ENCODE data around the gene ULBP3.

Gene ULBP3

GRCh38 chr6:150030611-150031010, 38.3 kb downstream of the ULBP3 start:
- intact Hi-C loops (cut with DNase I; ENCODE audit: low total_unique reads), result no loop called here
- TF ChIP-seq CTCF (IDR thresholded peaks at IDR 0.05), result no peak
- H3K9me3 ChIP-seq, result no peaks in the 10 kb centered on the region
- H3K36me3 ChIP-seq, result no peaks in the 10 kb centered on the region
- H3K27me3 ChIP-seq, result peaks cover 0 to 28% of the 10 kb centered on the region in 2 donors
- DNase-seq, result no peak
- H3K27ac ChIP-seq, result no peak overlapping the region
- peaks cover 0 to 5% (median 4%) of the 10 kb centered on the region in 4 donors for H3K4me1 ChIP-seq
- H3K4me3 ChIP-seq, result no peak overlapping the region

GRCh38 chr6:150029749-150030148, 39.2 kb downstream of the ULBP3 start:
- H3K27me3 ChIP-seq, result peaks cover 0 to 34% of the 10 kb centered on the region in 2 donors
- no peak for TF ChIP-seq CTCF (IDR thresholded peaks at IDR 0.05)
- peaks cover 4 to 14% (median 12%) of the 10 kb centered on the region in 4 donors for H3K4me1 ChIP-seq
- H3K4me3 ChIP-seq, result no peak overlapping the region
- H3K9me3 ChIP-seq, result no peaks in the 10 kb centered on the region
- no peaks in the 10 kb centered on the region for H3K36me3 ChIP-seq
- H3K27ac ChIP-seq, result no peak overlapping the region
- no peak for DNase-seq
- intact Hi-C loops (cut with DNase I; ENCODE audit: low total_unique reads), result no loop called here

- H3K27me3 ChIP-seq, result peaks cover 0 to 37% of the 10 kb centered on the region in 2 donors
- H3K9me3 ChIP-seq, result no peaks in the 10 kb centered on the region
- no peak overlapping the region for H3K27ac ChIP-seq
- DNase-seq, result no peak
- H3K4me1 ChIP-seq, result peaks cover 4 to 15% (median 12%) of the 10 kb centered on the region in 4 donors
- H3K36me3 ChIP-seq, result no peaks in the 10 kb centered on the region
- no peak for TF ChIP-seq CTCF (IDR thresholded peaks at IDR 0.05)
- intact Hi-C loops (cut with DNase I; ENCODE audit: low total_unique reads), result no loop called here
- H3K4me3 ChIP-seq, result no peak overlapping the region
These were observed 39.6 kb downstream of the ULBP3 start for GRCh38 chr6:150029276-150029675.

- no peak for DNase-seq
- TF ChIP-seq CTCF (IDR thresholded peaks at IDR 0.05), result no peak
- H3K27me3 ChIP-seq, result peaks cover 0 to 42% of the 10 kb centered on the region in 2 donors
These were observed 40.1 kb downstream of the ULBP3 start for GRCh38 chr6:150028799-150029198.

GRCh38 chr6:150027806-150028565, 40.9 kb downstream of the ULBP3 start:
- intact Hi-C loops (cut with DNase I; ENCODE audit: low total_unique reads), result no loop called here
- Histone ChIP-seq H3K4me1 (peaks cover 4 to 15% (median 12%) of the 10 kb centered on the region in 4 donors), H3K4me3 (no peak overlapping the region), H3K36me3 (no peaks in the 10 kb centered on the region), H3K27ac (no peak overlapping the region), H3K9me3 (no peaks in the 10 kb centered on the region), H3K27me3 (peaks cover 0 to 42% of the 10 kb centered on the region in 2 donors)
- no peak for TF ChIP-seq CTCF (IDR thresholded peaks at IDR 0.05)
- no peak for DNase-seq

More at GRCh38 chr6:150028799-150029198, 40.1 kb downstream of the ULBP3 start:
- no peaks in the 10 kb centered on the region for H3K36me3 ChIP-seq
- no peak overlapping the region for H3K27ac ChIP-seq
- no peak overlapping the region for H3K4me3 ChIP-seq
- H3K9me3 ChIP-seq, result no peaks in the 10 kb centered on the region
- intact Hi-C loops (cut with DNase I; ENCODE audit: low total_unique reads), result no loop called here
- H3K4me1 ChIP-seq, result peaks cover 4 to 15% (median 12%) of the 10 kb centered on the region in 4 donors
